GM23338 (cell line): ENCODE results near the gene USP5. TPM values are rescaled to one million over a fixed set of nuclear protein-coding genes. Genes with fewer than 3 reads are reported as not detected.

Source experiments
- ATAC-seq: fragments of 200-7000 bp; cut with Tn5 transposase; 3 replicates; pipeline ENCODE4 v1.9.1; 2020
- DNase-seq: peaks from one replicate; pipeline ENCODE4 v3.0.0-alpha.2; 2015; ENCODE audit warnings: low spot score
- H2AFZ ChIP-seq: fragments of 200-600 bp; sonication (generic); 2 replicates; pipeline ENCODE4 v1.8.0; 2016; ENCODE audit warnings: antibody characterized with exemption, mild to moderate bottlenecking, moderate library complexity
- H3F3A ChIP-seq: fragments of 200-600 bp; sonication (generic); replicated peaks from 2 replicates; pipeline ENCODE4 v1.8.0; 2017; ENCODE audit warnings: antibody characterized with exemption, mixed run types, low read depth
- H3K27ac ChIP-seq: fragments of 200-600 bp; sonication (generic); 2 replicates; pipeline ENCODE4 v1.6.1; 2016; ENCODE audit warnings: low read depth
- H3K27me3 ChIP-seq: fragments of 200-600 bp; sonication (generic); 2 replicates; pipeline ENCODE4 v1.8.0; 2016; ENCODE audit warnings: mild to moderate bottlenecking, mixed run types, moderate library complexity; ENCODE audit not compliant: insufficient read depth
- H3K36me3 ChIP-seq: fragments of 200-600 bp; sonication (generic); 2 replicates; pipeline ENCODE4 v1.8.0; 2016; ENCODE audit warnings: mild to moderate bottlenecking; ENCODE audit not compliant: insufficient read depth
- H3K4me1 ChIP-seq: fragments of 200-600 bp; sonication (generic); 2 replicates; pipeline ENCODE4 v1.8.0; 2016; ENCODE audit warnings: mild to moderate bottlenecking, moderate library complexity; ENCODE audit not compliant: insufficient read depth
- H3K4me2 ChIP-seq: fragments of 200-600 bp; sonication (generic); 2 replicates; pipeline ENCODE4 v1.7.1; 2017; ENCODE audit warnings: mixed run types
- H3K4me3 ChIP-seq: fragments of 200-600 bp; sonication (generic); 2 replicates; pipeline ENCODE4 v1.6.1; 2016; ENCODE audit warnings: mixed run types
- H3K79me2 ChIP-seq: fragments of 200-600 bp; sonication (generic); replicated peaks from 2 replicates; pipeline ENCODE4 v1.8.0; 2017; ENCODE audit warnings: mild to moderate bottlenecking; ENCODE audit not compliant: insufficient read depth
- H3K9me2 ChIP-seq: fragments of 200-600 bp; sonication (generic); 2 replicates; pipeline ENCODE4 v1.8.0; 2017; ENCODE audit not compliant: insufficient read depth
- H4K20me1 ChIP-seq: fragments of 200-600 bp; sonication (generic); replicated peaks from 2 replicates; pipeline ENCODE4 v1.8.0; 2017; ENCODE audit warnings: mild to moderate bottlenecking; ENCODE audit not compliant: insufficient read depth
- H3K27ac Mint-ChIP-seq: 2 replicates; pipeline ENCODE4 v1.8.0; 2020; ENCODE audit warnings: inconsistent platforms, mild to moderate bottlenecking, moderate library complexity, mixed read lengths
- H3K27me3 Mint-ChIP-seq: 3 replicates; pipeline ENCODE4 v1.8.0; 2022; ENCODE audit warnings: low read depth, mild to moderate bottlenecking, moderate library complexity, mixed read lengths, inconsistent platforms; ENCODE audit not compliant: insufficient read depth, poor library complexity
- H3K36me3 Mint-ChIP-seq: 3 replicates; pipeline ENCODE4 v1.8.0; 2021; ENCODE audit warnings: low read depth, mild to moderate bottlenecking, inconsistent platforms, moderate library complexity, mixed read lengths
- H3K4me1 Mint-ChIP-seq: 3 replicates; pipeline ENCODE4 v1.8.0; 2020; ENCODE audit warnings: mild to moderate bottlenecking, inconsistent platforms, mixed read lengths
- H3K4me3 Mint-ChIP-seq: 3 replicates; pipeline ENCODE4 v1.8.0; 2021; ENCODE audit warnings: moderate library complexity, mild to moderate bottlenecking, inconsistent platforms, mixed read lengths
- H3K9me3 Mint-ChIP-seq: 3 replicates; pipeline ENCODE4 v1.8.0; 2020; ENCODE audit warnings: moderate library complexity, mild to moderate bottlenecking, inconsistent platforms, mixed read lengths
- CREB1 ChIP-seq: fragments of 250-450 bp; sonication (Bioruptor Pico); IDR thresholded peaks from 2 replicates; pipeline ENCODE4 v1.5.0; 2020; ENCODE audit warnings: low read depth, mild to moderate bottlenecking, moderate library complexity
- EZH2 ChIP-seq: fragments of 200-600 bp; sonication (generic); IDR thresholded peaks from one replicate; pipeline ENCODE4 v1.8.0; 2017; ENCODE audit warnings: antibody characterized with exemption, mild to moderate bottlenecking, low read depth; ENCODE audit not compliant: unreplicated experiment
- EZH2phosphoT487 ChIP-seq: fragments of 200-600 bp; sonication (generic); IDR thresholded peaks from one replicate; pipeline ENCODE4 v1.8.1; 2018; ENCODE audit warnings: antibody characterized with exemption; ENCODE audit not compliant: unreplicated experiment
- JUNB ChIP-seq: IDR thresholded peaks from one replicate; pipeline ENCODE4 v1.6.1; 2016; ENCODE audit warnings: antibody characterized with exemption; ENCODE audit not compliant: unreplicated experiment
- NANOG ChIP-seq: IDR thresholded peaks from 2 replicates; pipeline ENCODE4 v1.6.1; 2016; ENCODE audit warnings: antibody characterized with exemption, borderline replicate concordance
- POLR2AphosphoS5 ChIP-seq: IDR thresholded peaks from 2 replicates; pipeline ENCODE4 v1.6.1; 2016; ENCODE audit warnings: antibody characterized with exemption, low read depth
- STAT1 ChIP-seq: IDR thresholded peaks from one replicate; pipeline ENCODE4 v1.6.1; 2016; ENCODE audit warnings: antibody characterized with exemption; ENCODE audit not compliant: unreplicated experiment
- ZNF114 ChIP-seq: fragments of 250-450 bp; sonication (Bioruptor Pico); IDR thresholded peaks from 2 replicates; pipeline ENCODE4 v1.5.0; 2020; ENCODE audit warnings: mild to moderate bottlenecking, moderate library complexity
- ZNF331 ChIP-seq: fragments of 250-450 bp; sonication (Bioruptor Pico); IDR thresholded peaks from 2 replicates; pipeline ENCODE4 v1.5.0; 2020; ENCODE audit warnings: low read depth, mild to moderate bottlenecking, moderate library complexity
- polyA plus RNA-seq: library from polyadenylated mRNA; unstranded; fragments of >200 nt; fragmentation: Nextera tagmentation; extraction: Ambion mirVana; gene quantifications from 2 replicates; pipeline ENCODE4 v1.2.1, GENCODE V29; 2016
- total RNA-seq: library from RNA; depleted of rRNA; stranded (reverse); fragments of >200 nt; shearing (Covaris generic); gene quantifications from 2 replicates; pipeline ENCODE4 v1.2.3, GENCODE V29; 2014
- TF ChIP-seq, protein P1 (sequence below), 2 experiments: fragments of 200-600 bp in 1 of 2; sonication (generic) in 1 of 2; conservative IDR thresholded peaks; 2 replicates each; pipeline versions ENCODE4 v1.5.1 to v1.6.1; 2016 to 2017; ENCODE audit warnings: antibody characterized with exemption in 2 of 2, low read depth in 2 of 2, mild to moderate bottlenecking in 2 of 2, moderate library complexity in 1 of 2
- TF ChIP-seq, protein P2 (sequence below): IDR thresholded peaks from 2 replicates; pipeline ENCODE4 v1.6.1; 2016; ENCODE audit warnings: antibody characterized with exemption
- TF ChIP-seq, protein P3 (sequence below): IDR thresholded peaks from one replicate; pipeline ENCODE4 v1.6.1; 2018; ENCODE audit warnings: antibody characterized with exemption; ENCODE audit not compliant: unreplicated experiment
- TF ChIP-seq, protein P4 (sequence below): fragments of 250-450 bp; sonication (Bioruptor Pico); IDR thresholded peaks from 2 replicates; pipeline ENCODE4 v1.5.0; 2020; ENCODE audit warnings: mild to moderate bottlenecking, moderate library complexity

Gene USP5
- total and polyA plus RNA-seq, 2 experiments from 2014 or later: 35.1 to 109 TPM

DNA sequence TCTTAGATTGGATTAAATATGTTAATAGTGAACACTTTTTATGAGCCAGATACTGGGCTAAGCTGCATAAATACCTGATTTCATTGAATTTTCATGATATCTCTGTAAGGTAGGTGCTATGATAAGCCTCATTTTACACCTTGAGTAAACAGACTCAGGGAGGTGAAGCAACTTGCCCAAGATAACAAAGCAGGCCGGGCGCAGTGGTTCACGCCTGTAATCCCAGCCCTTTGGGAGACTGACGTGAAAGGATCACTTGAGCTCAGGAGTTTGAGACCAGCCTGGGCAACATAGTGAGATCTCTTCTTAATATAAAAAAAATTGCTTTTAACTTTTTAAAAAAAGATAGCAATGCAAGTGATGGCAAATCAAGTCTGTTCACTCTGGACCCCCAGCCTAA lies 9.9 kb upstream of the USP5 start:
- peaks cover 2% of the 10 kb centered on the region; the same call in 1 of the 2 replicates for H3F3A ChIP-seq
- H2AFZ ChIP-seq: no peak overlapping the region
- TF ChIP-seq EZH2phosphoT487 (no peak), STAT1 (no peak), POLR2AphosphoS5 (no peak), CREB1 (CRISPR knock-in tag) (no peak), EZH2 (no peak), JUNB (no peak), NANOG (no peak), ZNF331 (no peak), ZNF114 (CRISPR knock-in tag) (no peak)
- TF ChIP-seq, protein P1, sequence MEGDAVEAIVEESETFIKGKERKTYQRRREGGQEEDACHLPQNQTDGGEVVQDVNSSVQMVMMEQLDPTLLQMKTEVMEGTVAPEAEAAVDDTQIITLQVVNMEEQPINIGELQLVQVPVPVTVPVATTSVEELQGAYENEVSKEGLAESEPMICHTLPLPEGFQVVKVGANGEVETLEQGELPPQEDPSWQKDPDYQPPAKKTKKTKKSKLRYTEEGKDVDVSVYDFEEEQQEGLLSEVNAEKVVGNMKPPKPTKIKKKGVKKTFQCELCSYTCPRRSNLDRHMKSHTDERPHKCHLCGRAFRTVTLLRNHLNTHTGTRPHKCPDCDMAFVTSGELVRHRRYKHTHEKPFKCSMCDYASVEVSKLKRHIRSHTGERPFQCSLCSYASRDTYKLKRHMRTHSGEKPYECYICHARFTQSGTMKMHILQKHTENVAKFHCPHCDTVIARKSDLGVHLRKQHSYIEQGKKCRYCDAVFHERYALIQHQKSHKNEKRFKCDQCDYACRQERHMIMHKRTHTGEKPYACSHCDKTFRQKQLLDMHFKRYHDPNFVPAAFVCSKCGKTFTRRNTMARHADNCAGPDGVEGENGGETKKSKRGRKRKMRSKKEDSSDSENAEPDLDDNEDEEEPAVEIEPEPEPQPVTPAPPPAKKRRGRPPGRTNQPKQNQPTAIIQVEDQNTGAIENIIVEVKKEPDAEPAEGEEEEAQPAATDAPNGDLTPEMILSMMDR (conservative IDR thresholded peaks at IDR 0.05; ENCODE audit: low read depth in 2 of 2): no peak
- TF ChIP-seq, protein P2, sequence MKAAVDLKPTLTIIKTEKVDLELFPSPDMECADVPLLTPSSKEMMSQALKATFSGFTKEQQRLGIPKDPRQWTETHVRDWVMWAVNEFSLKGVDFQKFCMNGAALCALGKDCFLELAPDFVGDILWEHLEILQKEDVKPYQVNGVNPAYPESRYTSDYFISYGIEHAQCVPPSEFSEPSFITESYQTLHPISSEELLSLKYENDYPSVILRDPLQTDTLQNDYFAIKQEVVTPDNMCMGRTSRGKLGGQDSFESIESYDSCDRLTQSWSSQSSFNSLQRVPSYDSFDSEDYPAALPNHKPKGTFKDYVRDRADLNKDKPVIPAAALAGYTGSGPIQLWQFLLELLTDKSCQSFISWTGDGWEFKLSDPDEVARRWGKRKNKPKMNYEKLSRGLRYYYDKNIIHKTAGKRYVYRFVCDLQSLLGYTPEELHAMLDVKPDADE: no peak
- TF ChIP-seq, protein P3, sequence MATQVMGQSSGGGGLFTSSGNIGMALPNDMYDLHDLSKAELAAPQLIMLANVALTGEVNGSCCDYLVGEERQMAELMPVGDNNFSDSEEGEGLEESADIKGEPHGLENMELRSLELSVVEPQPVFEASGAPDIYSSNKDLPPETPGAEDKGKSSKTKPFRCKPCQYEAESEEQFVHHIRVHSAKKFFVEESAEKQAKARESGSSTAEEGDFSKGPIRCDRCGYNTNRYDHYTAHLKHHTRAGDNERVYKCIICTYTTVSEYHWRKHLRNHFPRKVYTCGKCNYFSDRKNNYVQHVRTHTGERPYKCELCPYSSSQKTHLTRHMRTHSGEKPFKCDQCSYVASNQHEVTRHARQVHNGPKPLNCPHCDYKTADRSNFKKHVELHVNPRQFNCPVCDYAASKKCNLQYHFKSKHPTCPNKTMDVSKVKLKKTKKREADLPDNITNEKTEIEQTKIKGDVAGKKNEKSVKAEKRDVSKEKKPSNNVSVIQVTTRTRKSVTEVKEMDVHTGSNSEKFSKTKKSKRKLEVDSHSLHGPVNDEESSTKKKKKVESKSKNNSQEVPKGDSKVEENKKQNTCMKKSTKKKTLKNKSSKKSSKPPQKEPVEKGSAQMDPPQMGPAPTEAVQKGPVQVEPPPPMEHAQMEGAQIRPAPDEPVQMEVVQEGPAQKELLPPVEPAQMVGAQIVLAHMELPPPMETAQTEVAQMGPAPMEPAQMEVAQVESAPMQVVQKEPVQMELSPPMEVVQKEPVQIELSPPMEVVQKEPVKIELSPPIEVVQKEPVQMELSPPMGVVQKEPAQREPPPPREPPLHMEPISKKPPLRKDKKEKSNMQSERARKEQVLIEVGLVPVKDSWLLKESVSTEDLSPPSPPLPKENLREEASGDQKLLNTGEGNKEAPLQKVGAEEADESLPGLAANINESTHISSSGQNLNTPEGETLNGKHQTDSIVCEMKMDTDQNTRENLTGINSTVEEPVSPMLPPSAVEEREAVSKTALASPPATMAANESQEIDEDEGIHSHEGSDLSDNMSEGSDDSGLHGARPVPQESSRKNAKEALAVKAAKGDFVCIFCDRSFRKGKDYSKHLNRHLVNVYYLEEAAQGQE: no peak
- TF ChIP-seq, protein P4, sequence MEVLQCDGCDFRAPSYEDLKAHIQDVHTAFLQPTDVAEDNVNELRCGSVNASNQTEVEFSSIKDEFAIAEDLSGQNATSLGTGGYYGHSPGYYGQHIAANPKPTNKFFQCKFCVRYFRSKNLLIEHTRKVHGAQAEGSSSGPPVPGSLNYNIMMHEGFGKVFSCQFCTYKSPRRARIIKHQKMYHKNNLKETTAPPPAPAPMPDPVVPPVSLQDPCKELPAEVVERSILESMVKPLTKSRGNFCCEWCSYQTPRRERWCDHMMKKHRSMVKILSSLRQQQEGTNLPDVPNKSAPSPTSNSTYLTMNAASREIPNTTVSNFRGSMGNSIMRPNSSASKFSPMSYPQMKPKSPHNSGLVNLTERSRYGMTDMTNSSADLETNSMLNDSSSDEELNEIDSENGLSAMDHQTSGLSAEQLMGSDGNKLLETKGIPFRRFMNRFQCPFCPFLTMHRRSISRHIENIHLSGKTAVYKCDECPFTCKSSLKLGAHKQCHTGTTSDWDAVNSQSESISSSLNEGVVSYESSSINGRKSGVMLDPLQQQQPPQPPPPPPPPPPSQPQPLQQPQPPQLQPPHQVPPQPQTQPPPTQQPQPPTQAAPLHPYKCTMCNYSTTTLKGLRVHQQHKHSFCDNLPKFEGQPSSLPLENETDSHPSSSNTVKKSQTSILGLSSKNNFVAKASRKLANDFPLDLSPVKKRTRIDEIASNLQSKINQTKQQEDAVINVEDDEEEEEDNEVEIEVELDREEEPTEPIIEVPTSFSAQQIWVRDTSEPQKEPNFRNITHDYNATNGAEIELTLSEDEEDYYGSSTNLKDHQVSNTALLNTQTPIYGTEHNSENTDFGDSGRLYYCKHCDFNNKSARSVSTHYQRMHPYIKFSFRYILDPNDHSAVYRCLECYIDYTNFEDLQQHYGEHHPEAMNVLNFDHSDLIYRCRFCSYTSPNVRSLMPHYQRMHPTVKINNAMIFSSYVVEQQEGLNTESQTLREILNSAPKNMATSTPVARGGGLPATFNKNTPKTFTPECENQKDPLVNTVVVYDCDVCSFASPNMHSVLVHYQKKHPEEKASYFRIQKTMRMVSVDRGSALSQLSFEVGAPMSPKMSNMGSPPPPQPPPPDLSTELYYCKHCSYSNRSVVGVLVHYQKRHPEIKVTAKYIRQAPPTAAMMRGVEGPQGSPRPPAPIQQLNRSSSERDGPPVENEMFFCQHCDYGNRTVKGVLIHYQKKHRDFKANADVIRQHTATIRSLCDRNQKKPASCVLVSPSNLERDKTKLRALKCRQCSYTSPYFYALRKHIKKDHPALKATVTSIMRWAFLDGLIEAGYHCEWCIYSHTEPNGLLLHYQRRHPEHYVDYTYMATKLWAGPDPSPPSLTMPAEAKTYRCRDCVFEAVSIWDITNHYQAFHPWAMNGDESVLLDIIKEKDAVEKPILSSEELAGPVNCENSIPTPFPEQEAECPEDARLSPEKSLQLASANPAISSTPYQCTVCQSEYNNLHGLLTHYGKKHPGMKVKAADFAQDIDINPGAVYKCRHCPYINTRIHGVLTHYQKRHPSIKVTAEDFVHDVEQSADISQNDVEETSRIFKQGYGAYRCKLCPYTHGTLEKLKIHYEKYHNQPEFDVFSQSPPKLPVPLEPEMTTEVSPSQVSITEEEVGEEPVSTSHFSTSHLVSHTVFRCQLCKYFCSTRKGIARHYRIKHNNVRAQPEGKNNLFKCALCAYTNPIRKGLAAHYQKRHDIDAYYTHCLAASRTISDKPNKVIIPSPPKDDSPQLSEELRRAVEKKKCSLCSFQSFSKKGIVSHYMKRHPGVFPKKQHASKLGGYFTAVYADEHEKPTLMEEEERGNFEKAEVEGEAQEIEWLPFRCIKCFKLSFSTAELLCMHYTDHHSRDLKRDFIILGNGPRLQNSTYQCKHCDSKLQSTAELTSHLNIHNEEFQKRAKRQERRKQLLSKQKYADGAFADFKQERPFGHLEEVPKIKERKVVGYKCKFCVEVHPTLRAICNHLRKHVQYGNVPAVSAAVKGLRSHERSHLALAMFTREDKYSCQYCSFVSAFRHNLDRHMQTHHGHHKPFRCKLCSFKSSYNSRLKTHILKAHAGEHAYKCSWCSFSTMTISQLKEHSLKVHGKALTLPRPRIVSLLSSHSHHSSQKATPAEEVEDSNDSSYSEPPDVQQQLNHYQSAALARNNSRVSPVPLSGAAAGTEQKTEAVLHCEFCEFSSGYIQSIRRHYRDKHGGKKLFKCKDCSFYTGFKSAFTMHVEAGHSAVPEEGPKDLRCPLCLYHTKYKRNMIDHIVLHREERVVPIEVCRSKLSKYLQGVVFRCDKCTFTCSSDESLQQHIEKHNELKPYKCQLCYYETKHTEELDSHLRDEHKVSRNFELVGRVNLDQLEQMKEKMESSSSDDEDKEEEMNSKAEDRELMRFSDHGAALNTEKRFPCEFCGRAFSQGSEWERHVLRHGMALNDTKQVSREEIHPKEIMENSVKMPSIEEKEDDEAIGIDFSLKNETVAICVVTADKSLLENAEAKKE: no peak
- no peak overlapping the region for H3K4me3 ChIP-seq
- ATAC-seq (no peak), DNase-seq (no peak)
- no peaks in the 10 kb centered on the region for H3K9me2 ChIP-seq
- H3K27me3 ChIP-seq: no peaks in the 10 kb centered on the region
- H3K9me3 Mint-ChIP-seq: no peaks in the 10 kb centered on the region
- H3K36me3 Mint-ChIP-seq: peaks cover 65% of the 10 kb centered on the region
- peaks cover 30% of the 10 kb centered on the region for H3K27me3 Mint-ChIP-seq
- H3K36me3 ChIP-seq: peaks cover 13% of the 10 kb centered on the region
- no peaks in the 10 kb centered on the region for H4K20me1 ChIP-seq
- no peaks in the 10 kb centered on the region for H3K79me2 ChIP-seq
- H3K27ac Mint-ChIP-seq: no peak overlapping the region
- no peak overlapping the region for H3K27ac ChIP-seq
- peaks cover 5% of the 10 kb centered on the region; the same call in 1 of the 2 replicates for H3K4me1 ChIP-seq
- no peak overlapping the region; the same call in 2 of the 3 replicates for H3K4me3 Mint-ChIP-seq
- H3K4me1 Mint-ChIP-seq: peaks cover 18% of the 10 kb centered on the region
- H3K4me2 ChIP-seq: no peak overlapping the region
